Measurements from ENCODE around the gene ATPAF2. TPM values are rescaled to one million over a fixed set of nuclear protein-coding genes. Genes with fewer than 3 reads are reported as not detected.
A peak's percentile ranks its signal among the peaks of the same experiment; 100 is the strongest.

Gene ATPAF2
- total and polyA plus RNA-seq, 2 experiments from 2014 or later, result 24.3 to 25.7 TPM

- peak overlapping the region; percentile 89 for H2AFZ ChIP-seq
- H3F3A ChIP-seq (replicated peaks; ENCODE audit: low read depth), result no peaks in the 10 kb centered on the region
- Mint-ChIP-seq H3K36me3 (ENCODE audit: low read depth) (no peaks in the 10 kb centered on the region; the same call in 2 of the 3 replicates), H3K27me3 (ENCODE audit: insufficient read depth, low read depth, poor library complexity) (peaks cover 14% of the 10 kb centered on the region), H3K27ac (peak overlapping the region; percentile 74), H3K4me1 (peaks cover 34% of the 10 kb centered on the region), H3K4me3 (peak overlapping the region; percentile 89), H3K9me3 (no peaks in the 10 kb centered on the region; the same call in 2 of the 3 replicates)
- peak overlapping the region; percentile 82 for H3K4me3 ChIP-seq
- H4K20me1 ChIP-seq (replicated peaks; ENCODE audit: insufficient read depth), result peaks cover 20% of the 10 kb centered on the region
- H3K36me3 ChIP-seq (ENCODE audit: insufficient read depth), result no peaks in the 10 kb centered on the region
- H3K4me2 ChIP-seq, result peak overlapping the region; percentile 95
- TF ChIP-seq REST (IDR thresholded peaks at IDR 0.05; ENCODE audit: unreplicated experiment), result no peak
- TF ChIP-seq POLR2AphosphoS5 (IDR thresholded peaks at IDR 0.05; ENCODE audit: low read depth), result peak; percentile 11
- DNase-seq (ENCODE audit: low spot score) (peak; percentile 63), ATAC-seq (peak; percentile 64)
- H3K9me2 ChIP-seq (ENCODE audit: insufficient read depth), result no peaks in the 10 kb centered on the region
- peaks cover 30% of the 10 kb centered on the region for H3K79me2 ChIP-seq (replicated peaks; ENCODE audit: insufficient read depth)
- peaks cover 9% of the 10 kb centered on the region for H3K4me1 ChIP-seq (ENCODE audit: insufficient read depth)
- no peaks in the 10 kb centered on the region for H3K27me3 ChIP-seq (ENCODE audit: insufficient read depth)
- H3K27ac ChIP-seq (ENCODE audit: low read depth), result no peak overlapping the region
These were observed 730 bp upstream of the ATPAF2 start for GRCh38 chr17:18039535-18040260.

GRCh38 chr17:18038149-18038850 lies 668 bp downstream of the ATPAF2 start:
- H3K9me3 Mint-ChIP-seq, result no peaks in the 10 kb centered on the region; the same call in 2 of the 3 replicates
- H3K4me3 Mint-ChIP-seq, result peak overlapping the region; percentile 89
- H3K4me1 Mint-ChIP-seq, result peaks cover 34% of the 10 kb centered on the region
- TF ChIP-seq NANOG (IDR thresholded peaks at IDR 0.05; ENCODE audit: borderline replicate concordance), result no peak
- no peak for ATAC-seq
- peaks cover 20% of the 10 kb centered on the region for H4K20me1 ChIP-seq (replicated peaks; ENCODE audit: insufficient read depth)
- H3K79me2 ChIP-seq (replicated peaks; ENCODE audit: insufficient read depth), result peaks cover 25% of the 10 kb centered on the region; the same call in 1 of the 2 replicates
- peak overlapping the region; percentile 92 for H2AFZ ChIP-seq
- H3K4me2 ChIP-seq, result peak overlapping the region; percentile 95
- DNase-seq (ENCODE audit: low spot score), result no peak
- H3K4me3 ChIP-seq, result peak overlapping the region; percentile 82
- no peaks in the 10 kb centered on the region for H3F3A ChIP-seq (replicated peaks; ENCODE audit: low read depth)
- no peak overlapping the region for H3K27ac ChIP-seq (ENCODE audit: low read depth)
- no peak overlapping the region for H3K27ac Mint-ChIP-seq
- H3K9me2 ChIP-seq (ENCODE audit: insufficient read depth), result no peaks in the 10 kb centered on the region
- peaks cover 9% of the 10 kb centered on the region for H3K4me1 ChIP-seq (ENCODE audit: insufficient read depth)
- no peaks in the 10 kb centered on the region for H3K27me3 ChIP-seq (ENCODE audit: insufficient read depth)
- H3K36me3 ChIP-seq (ENCODE audit: insufficient read depth), result no peaks in the 10 kb centered on the region
- H3K36me3 Mint-ChIP-seq (ENCODE audit: low read depth), result no peaks in the 10 kb centered on the region; the same call in 2 of the 3 replicates
- peaks cover 16% of the 10 kb centered on the region for H3K27me3 Mint-ChIP-seq (ENCODE audit: insufficient read depth, low read depth, poor library complexity)

- Histone ChIP-seq H2AFZ (no peak overlapping the region), H3K27ac (ENCODE audit: low read depth) (no peak overlapping the region), H3K36me3 (ENCODE audit: insufficient read depth) (no peaks in the 10 kb centered on the region), H3K4me1 (ENCODE audit: insufficient read depth) (peaks cover 7% of the 10 kb centered on the region), H3K27me3 (ENCODE audit: insufficient read depth) (no peaks in the 10 kb centered on the region), H3K9me2 (ENCODE audit: insufficient read depth) (no peaks in the 10 kb centered on the region), H3K4me3 (peak overlapping the region; percentile 82; the same call in 1 of the 2 replicates), H3K79me2 (replicated peaks; ENCODE audit: insufficient read depth) (peaks cover 30% of the 10 kb centered on the region), H3F3A (replicated peaks; ENCODE audit: low read depth) (no peaks in the 10 kb centered on the region), H4K20me1 (replicated peaks; ENCODE audit: insufficient read depth) (peaks cover 17% of the 10 kb centered on the region), H3K4me2 (peak overlapping the region; percentile 95; the same call in 1 of the 2 replicates)
- Mint-ChIP-seq H3K36me3 (ENCODE audit: low read depth) (no peaks in the 10 kb centered on the region; the same call in 2 of the 3 replicates), H3K4me1 (peaks cover 28% of the 10 kb centered on the region), H3K9me3 (no peaks in the 10 kb centered on the region; the same call in 2 of the 3 replicates), H3K27ac (no peak overlapping the region), H3K4me3 (peak overlapping the region; percentile 89), H3K27me3 (ENCODE audit: insufficient read depth, low read depth, poor library complexity) (peaks cover 16% of the 10 kb centered on the region)
- TF ChIP-seq ZNF114 (CRISPR knock-in tag; IDR thresholded peaks at IDR 0.05) (no peak), ZNF331 (CRISPR knock-in tag; IDR thresholded peaks at IDR 0.05; ENCODE audit: low read depth) (no peak), EZH2 (IDR thresholded peaks at IDR 0.05; ENCODE audit: low read depth, unreplicated experiment) (no peak), NANOG (IDR thresholded peaks at IDR 0.05; ENCODE audit: borderline replicate concordance) (no peak), POLR2AphosphoS5 (IDR thresholded peaks at IDR 0.05; ENCODE audit: low read depth) (no peak)
- ATAC-seq, result no peak
- DNase-seq (ENCODE audit: low spot score), result no peak
These were observed 1.5 kb downstream of the ATPAF2 start for GRCh38 chr17:18037486-18037885.
